Spleen (tissue), 3 donors: ENCODE results near the gene CSNK1E.

ENCODE experiments used
- POLR2A ChIP-seq, 3 donors: fragments of 450-650 bp; IDR thresholded peaks; one replicate each; pipeline ENCODE4 v1.5.1; 2017; ENCODE audit warnings: antibody characterized with exemption in 3 of 3, mild to moderate bottlenecking in 1 of 3
- POLR2AphosphoS5 ChIP-seq, 3 donors: sonication (generic); formaldehyde crosslinking; IDR thresholded peaks; one replicate each; pipeline ENCODE4 v1.5.1; 2017; ENCODE audit warnings: antibody characterized with exemption in 3 of 3

DNA sequence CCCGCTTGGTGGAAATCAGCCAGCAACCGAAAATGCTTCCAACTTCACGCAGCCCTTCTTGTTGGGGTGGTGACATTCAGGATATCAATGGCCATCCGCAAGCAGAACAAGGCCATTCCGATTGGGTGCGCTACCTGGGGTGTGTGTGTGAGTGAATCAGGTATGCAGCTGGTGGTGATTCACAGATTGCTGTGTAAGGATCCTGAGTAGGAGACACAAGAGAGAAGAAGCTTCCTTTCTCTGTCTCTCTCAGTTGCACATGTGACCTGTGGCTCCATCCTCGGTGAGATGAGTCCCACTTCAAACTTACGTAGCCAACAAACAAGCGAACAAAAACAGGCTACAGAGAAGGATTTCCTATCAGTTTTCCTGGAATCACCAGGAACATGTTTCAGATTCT lies 34.8 kb downstream of the CSNK1E start:
- no peak for TF ChIP-seq POLR2A (IDR thresholded peaks at IDR 0.05)
- no peak for TF ChIP-seq POLR2AphosphoS5 (IDR thresholded peaks at IDR 0.05)
